Stimulated activated CD4-positive, alpha-beta T cell treated with anti-CD3 and anti-CD28 coated beads, Interleukin-4, amount 100 ng/mL, for 1 hour (primary cell): ENCODE measurements around the gene SERPINA9.

Experiments used
- DNase-seq: peaks from one replicate; pipeline ENCODE4 v3.0.0-alpha.2; 2020

SERPINA9 gene

GRCh38 chr14:94461526-94462218, 14.3 kb downstream of the SERPINA9 start:
- DNase-seq, result no peak

GRCh38 chr14:94460631-94461416, 15.2 kb downstream of the SERPINA9 start:
- DNase-seq, result no peak

GRCh38 chr14:94458558-94459205, 17.3 kb downstream of the SERPINA9 start:
- no peak for DNase-seq

- no peak for DNase-seq
Observed at GRCh38 chr14:94458096-94458495, 17.9 kb downstream of the SERPINA9 start.

- no peak for DNase-seq
Observed at GRCh38 chr14:94455928-94456327, 20.1 kb downstream of the SERPINA9 start.

GRCh38 chr14:94451826-94452225, 24.2 kb downstream of the SERPINA9 start:
- DNase-seq, result no peak

GRCh38 chr14:94451091-94451771, 24.8 kb downstream of the SERPINA9 start:
- DNase-seq, result no peak

- no peak for DNase-seq
Observed at GRCh38 chr14:94450722-94451090, 25.3 kb downstream of the SERPINA9 start.

- no peak for DNase-seq
Observed at GRCh38 chr14:94449930-94450329, 26.1 kb downstream of the SERPINA9 start.

- no peak for DNase-seq
Observed at GRCh38 chr14:94448071-94448808, 27.8 kb downstream of the SERPINA9 start.

GRCh38 chr14:94447206-94447605, 28.8 kb downstream of the SERPINA9 start:
- no peak for DNase-seq

GRCh38 chr14:94446126-94446525, 29.9 kb downstream of the SERPINA9 start:
- DNase-seq, result no peak

- DNase-seq, result no peak
Observed at GRCh38 chr14:94445003-94445402, 31.0 kb downstream of the SERPINA9 start.

- DNase-seq, result no peak
Observed at GRCh38 chr14:94441531-94442205, 34.3 kb downstream of the SERPINA9 start.

- DNase-seq, result no peak
Observed at GRCh38 chr14:94441130-94441529, 34.9 kb downstream of the SERPINA9 start.

GRCh38 chr14:94439453-94440057, 36.4 kb downstream of the SERPINA9 start:
- DNase-seq, result no peak

GRCh38 chr14:94428610-94429009, 47.4 kb downstream of the SERPINA9 start:
- no peak for DNase-seq

GRCh38 chr14:94427016-94427613, 48.9 kb downstream of the SERPINA9 start:
- DNase-seq, result no peak

GRCh38 chr14:94426526-94426925, 49.5 kb downstream of the SERPINA9 start:
- no peak for DNase-seq

- no peak for DNase-seq
Observed at GRCh38 chr14:94424371-94424770, 51.6 kb downstream of the SERPINA9 start.

GRCh38 chr14:94423453-94424056, 52.4 kb downstream of the SERPINA9 start:
- peak; percentile 46 for DNase-seq
